HG03097 (cell line): ENCODE data around the gene RBM6.

Experiments used
- ATAC-seq: cut with Tn5 transposase; IDR thresholded peaks from one replicate; pipeline ENCODE4 v1.9.1; 2021; ENCODE audit not compliant: unreplicated experiment, low FRiP score

Gene RBM6

DNA sequence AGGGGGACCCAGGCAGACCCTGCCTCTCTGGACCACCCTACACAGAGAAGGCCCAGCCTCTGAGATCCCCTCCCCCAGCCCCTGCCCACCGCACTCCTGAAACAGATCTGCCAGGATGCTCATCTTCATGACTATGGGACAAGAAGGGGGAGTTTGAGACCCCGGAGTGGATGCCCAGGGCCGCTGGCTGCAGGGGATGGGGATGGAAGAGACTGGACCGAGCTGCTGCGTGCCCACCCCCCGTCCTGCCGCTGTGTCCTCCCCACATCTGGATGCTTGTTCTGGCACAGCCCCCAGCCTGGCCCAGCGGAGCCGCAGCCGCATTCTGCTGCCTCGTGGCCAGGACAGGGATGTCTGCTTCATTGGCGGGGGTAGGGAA is 184.8 kb downstream of the RBM6 start:
- no peak for ATAC-seq

DNA sequence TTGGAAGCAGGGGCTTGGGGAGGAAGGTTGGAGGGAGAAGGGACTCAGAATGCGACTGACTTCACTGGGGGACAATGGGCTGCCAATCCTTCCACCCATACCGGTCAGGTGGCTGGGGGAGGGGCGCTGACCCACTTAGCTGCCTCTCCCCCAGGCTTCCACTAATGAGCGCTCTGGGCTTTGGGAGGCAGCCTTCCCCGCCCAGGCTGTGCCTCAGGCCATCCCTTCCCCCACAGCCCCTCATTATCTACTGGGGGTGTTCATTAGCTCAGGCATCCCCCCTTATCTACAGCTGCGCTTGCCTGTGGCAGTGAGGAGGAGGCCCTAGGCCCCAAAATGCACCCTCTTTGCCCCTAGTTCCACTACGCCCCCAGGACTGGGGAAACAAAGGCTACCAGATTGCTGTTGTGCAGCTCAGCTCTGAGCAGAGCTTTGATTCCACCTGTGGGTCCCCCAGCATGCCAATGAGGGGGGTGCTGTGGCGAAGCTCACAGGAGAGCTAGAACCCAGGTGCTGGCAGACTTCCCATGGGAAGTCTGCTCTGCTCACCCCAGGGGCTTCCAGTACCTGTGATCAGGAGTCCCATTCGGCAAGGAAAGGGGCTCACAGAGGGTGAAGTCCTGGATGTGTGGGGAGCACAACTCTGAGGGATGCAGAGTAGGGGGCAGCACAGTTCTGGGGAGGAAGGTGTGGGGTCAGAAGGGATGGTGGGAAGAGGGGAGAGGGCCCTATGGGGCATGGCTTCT is 185.8 kb downstream of the RBM6 start:
- no peak for ATAC-seq

DNA sequence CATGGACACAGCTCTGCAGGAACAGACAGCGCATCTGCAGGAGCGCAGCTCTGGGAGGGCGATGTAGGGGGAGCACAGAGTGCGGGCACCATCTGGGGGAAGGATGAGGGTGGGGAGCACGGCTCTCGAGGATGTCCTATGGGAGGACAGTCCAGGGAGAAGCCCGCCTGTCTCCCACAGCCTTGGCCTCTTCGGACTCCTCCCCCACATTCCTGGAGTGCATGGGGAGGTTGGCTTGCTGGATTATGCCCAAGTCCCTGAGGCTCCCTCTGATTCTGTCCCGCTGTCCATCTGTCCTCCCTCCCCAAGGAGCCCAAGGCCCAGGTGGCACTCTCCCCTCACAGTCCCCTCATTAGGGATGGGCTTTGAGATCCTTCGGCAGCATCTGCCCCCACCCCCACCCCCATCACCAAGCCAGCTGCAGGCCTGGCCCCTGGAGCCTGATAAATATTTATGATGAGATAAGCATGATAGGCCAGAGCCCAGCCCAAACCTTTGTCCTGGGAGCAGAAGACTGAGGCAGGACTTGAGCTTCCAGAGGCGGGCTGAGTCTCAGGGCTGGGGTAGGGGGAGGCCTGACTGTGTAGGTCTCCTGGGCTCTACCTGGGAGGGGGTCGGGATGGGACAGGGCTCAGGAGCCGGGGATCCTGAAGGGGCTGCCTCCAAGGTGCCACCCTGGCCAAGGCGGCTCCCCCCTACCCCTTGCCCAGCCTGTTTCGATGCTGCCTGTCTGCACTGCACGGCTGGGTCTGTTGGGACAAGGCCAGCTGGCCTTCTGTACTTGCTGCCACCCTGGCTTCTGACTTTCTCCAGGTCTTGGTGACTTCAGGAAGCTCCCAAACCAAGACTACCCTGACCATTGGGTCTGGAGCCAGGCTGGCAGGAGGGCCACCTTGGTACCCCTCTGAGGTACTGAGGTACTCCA is 186.6 kb downstream of the RBM6 start:
- no peak for ATAC-seq
